Body of pancreas (tissue), 4 donors: Measurements from ENCODE around the gene PRKG1. TPM values are rescaled to one million over a fixed set of nuclear protein-coding genes. Genes with fewer than 3 reads are reported as not detected.

Experiments used
- ATAC-seq: fragments of 150-250 bp; one replicate; pipeline ENCODE4 v1.9.1; 2016
- DNase-seq, 4 donors: peaks; one replicate each; pipeline ENCODE4 v3.0.0-alpha.2; 2019
- H3K27ac ChIP-seq, 4 donors: fragments of 200-600 bp; sonication (generic); 1 replicate in 3 of 4; 2 replicates in 1 of 4; pipeline versions ENCODE4 v1.5.1 to v1.6.1; 2016 to 2019; ENCODE audit warnings: mild to moderate bottlenecking in 1 of 4, mixed read lengths in 1 of 4, moderate library complexity in 1 of 4
- H3K27me3 ChIP-seq, 2 donors: fragments of 200-600 bp; sonication (generic); one replicate each; pipeline ENCODE4 v1.6.0; 2016; ENCODE audit warnings: mild to moderate bottlenecking in 1 of 2
- H3K36me3 ChIP-seq, 2 donors: fragments of 200-600 bp; sonication (generic); replicated peaks in 1 of 2; 2 replicates each; pipeline ENCODE4 v1.5.1; 2016; ENCODE audit warnings: low read depth in 2 of 2; ENCODE audit not compliant: insufficient read depth in 1 of 2
- H3K4me1 ChIP-seq: fragments of 200-600 bp; sonication (generic); one replicate; pipeline ENCODE4 v1.6.0; 2016
- H3K4me3 ChIP-seq, 2 donors: fragments of 200-600 bp; sonication (generic); 1 replicate in 1 of 2; 2 replicates in 1 of 2; pipeline ENCODE4 v1.5.1; 2016 to 2019
- H3K9me3 ChIP-seq, 3 donors: fragments of 200-600 bp; sonication (generic); 1 replicate in 2 of 3; 2 replicates in 1 of 3; pipeline ENCODE4 v1.5.1; 2016
- POLR2A ChIP-seq, 3 donors: fragments of 450-650 bp; IDR thresholded peaks; one replicate each; pipeline ENCODE4 v1.6.1; 2016; ENCODE audit warnings: antibody characterized with exemption in 3 of 3, mild to moderate bottlenecking in 2 of 3
- WGBS, 2 donors: methylation state at CpG; one replicate each; pipeline ENCODE4 v1.1.5; 2017; 5-methylcytosine and 5-hydroxymethylcytosine counted together
- intact Hi-C: fragments of 100-400 bp; cut with DNase I; formaldehyde crosslinking; loops from one replicate; pipeline ENCODE4 v1.15.1; 2023
- total RNA-seq, 2 donors: library from RNA; depleted of rRNA; stranded (reverse); fragments of >200 nt; gene quantifications; one replicate each; pipeline ENCODE4 v1.1.0, GENCODE V29; 2016
- TF ChIP-seq, protein P1 (sequence below), 7 experiments: fragments of 450-650 bp in 4 of 7; fragments of 200-600 bp in 3 of 7; sonication (generic) in 3 of 7; IDR thresholded peaks; one replicate each; pipeline ENCODE4 v1.5.1; 2016 to 2019; ENCODE audit warnings: antibody characterized with exemption in 7 of 7

The PRKG1 gene
- total RNA-seq, 2 donors from 2014 or later = 14.2 to 18.9 TPM

GRCh38 chr10:52135101-52135500, 1060.8 kb downstream of the PRKG1 start:
- ATAC-seq (no peak), DNase-seq (no peak)
- intact Hi-C loops = no loop called here
- no peak overlapping the region for H3K27ac ChIP-seq
- H3K9me3 ChIP-seq = no peaks in the 10 kb centered on the region
- no peak for TF ChIP-seq POLR2A (IDR thresholded peaks at IDR 0.05)
- TF ChIP-seq, protein P1, sequence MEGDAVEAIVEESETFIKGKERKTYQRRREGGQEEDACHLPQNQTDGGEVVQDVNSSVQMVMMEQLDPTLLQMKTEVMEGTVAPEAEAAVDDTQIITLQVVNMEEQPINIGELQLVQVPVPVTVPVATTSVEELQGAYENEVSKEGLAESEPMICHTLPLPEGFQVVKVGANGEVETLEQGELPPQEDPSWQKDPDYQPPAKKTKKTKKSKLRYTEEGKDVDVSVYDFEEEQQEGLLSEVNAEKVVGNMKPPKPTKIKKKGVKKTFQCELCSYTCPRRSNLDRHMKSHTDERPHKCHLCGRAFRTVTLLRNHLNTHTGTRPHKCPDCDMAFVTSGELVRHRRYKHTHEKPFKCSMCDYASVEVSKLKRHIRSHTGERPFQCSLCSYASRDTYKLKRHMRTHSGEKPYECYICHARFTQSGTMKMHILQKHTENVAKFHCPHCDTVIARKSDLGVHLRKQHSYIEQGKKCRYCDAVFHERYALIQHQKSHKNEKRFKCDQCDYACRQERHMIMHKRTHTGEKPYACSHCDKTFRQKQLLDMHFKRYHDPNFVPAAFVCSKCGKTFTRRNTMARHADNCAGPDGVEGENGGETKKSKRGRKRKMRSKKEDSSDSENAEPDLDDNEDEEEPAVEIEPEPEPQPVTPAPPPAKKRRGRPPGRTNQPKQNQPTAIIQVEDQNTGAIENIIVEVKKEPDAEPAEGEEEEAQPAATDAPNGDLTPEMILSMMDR (IDR thresholded peaks at IDR 0.05) = no peak
- H3K4me3 ChIP-seq = no peak overlapping the region
- no peaks in the 10 kb centered on the region for H3K36me3 ChIP-seq
- 52 to 71% methylated on average over 2 of the region's 2 CpGs for WGBS, 2 donors
- no peaks in the 10 kb centered on the region for H3K4me1 ChIP-seq
- no peaks in the 10 kb centered on the region for H3K27me3 ChIP-seq

- no peaks in the 10 kb centered on the region for H3K36me3 ChIP-seq
- no peak overlapping the region for H3K4me3 ChIP-seq
- no peaks in the 10 kb centered on the region for H3K9me3 ChIP-seq
- no peaks in the 10 kb centered on the region for H3K27me3 ChIP-seq
- WGBS, 2 donors = 90 to 94% methylated on average over 2 of the region's 2 CpGs
- DNase-seq (no peak), ATAC-seq (no peak)
- TF ChIP-seq, protein P1 (IDR thresholded peaks at IDR 0.05) = no peak
- no peak for TF ChIP-seq POLR2A (IDR thresholded peaks at IDR 0.05)
- H3K4me1 ChIP-seq = no peaks in the 10 kb centered on the region
- intact Hi-C loops = no loop called here
- H3K27ac ChIP-seq = no peak overlapping the region
Measured at GRCh38 chr10:52136921-52137320, 1062.6 kb downstream of the PRKG1 start.

DNA sequence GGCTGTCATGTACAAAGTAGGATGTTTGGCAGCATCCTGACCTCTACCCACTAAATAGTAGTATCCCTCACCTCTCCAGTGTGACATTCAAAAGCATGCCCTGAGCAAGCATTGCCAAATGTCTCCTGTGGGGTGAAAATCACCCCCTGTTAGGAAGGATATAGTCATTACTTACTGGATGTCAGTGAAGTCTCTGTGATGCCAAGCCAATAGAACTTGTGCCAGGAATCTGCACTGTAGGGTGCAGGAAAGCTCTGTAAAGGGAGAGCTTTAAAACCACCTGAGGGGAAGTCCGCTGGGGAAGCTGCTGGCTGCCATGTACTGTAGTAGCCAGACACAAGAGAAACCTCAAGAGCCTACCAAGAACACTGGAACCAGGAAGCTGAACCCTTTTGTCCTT, 1069.1 kb downstream of the PRKG1 start:
- H3K4me1 ChIP-seq = no peaks in the 10 kb centered on the region
- no peak for ATAC-seq
- no peaks in the 10 kb centered on the region for H3K36me3 ChIP-seq
- no peaks in the 10 kb centered on the region for H3K27me3 ChIP-seq
- TF ChIP-seq, protein P1 (IDR thresholded peaks at IDR 0.05) = no peak
- no peak for TF ChIP-seq POLR2A (IDR thresholded peaks at IDR 0.05)
- DNase-seq = no peak
- H3K4me3 ChIP-seq = no peak overlapping the region
- H3K27ac ChIP-seq = no peak overlapping the region
- intact Hi-C loops = no loop called here
- WGBS, 2 donors = 89 to 100% methylated on average over 1 of the region's 1 CpG
- no peaks in the 10 kb centered on the region for H3K9me3 ChIP-seq

GRCh38 chr10:52145636-52146035, 1071.3 kb downstream of the PRKG1 start:
- 66 to 75% methylated on average over 1 of the region's 1 CpG for WGBS, 2 donors
- no peak for TF ChIP-seq POLR2A (IDR thresholded peaks at IDR 0.05)
- TF ChIP-seq, protein P1 (IDR thresholded peaks at IDR 0.05) = no peak

GRCh38 chr10:52146766-52147165, 1072.5 kb downstream of the PRKG1 start:
- no peak overlapping the region for H3K4me3 ChIP-seq
- ATAC-seq = no peak
- H3K9me3 ChIP-seq = no peaks in the 10 kb centered on the region
- DNase-seq = no peak
- no peaks in the 10 kb centered on the region for H3K27me3 ChIP-seq
- intact Hi-C loops = no loop called here
- H3K36me3 ChIP-seq = no peaks in the 10 kb centered on the region
- no peak overlapping the region for H3K27ac ChIP-seq
- H3K4me1 ChIP-seq = no peaks in the 10 kb centered on the region
- no peak for TF ChIP-seq POLR2A (IDR thresholded peaks at IDR 0.05)
- TF ChIP-seq, protein P1 (IDR thresholded peaks at IDR 0.05) = no peak
- 74 to 77% methylated on average over 2 of the region's 2 CpGs for WGBS, 2 donors

More at GRCh38 chr10:52145636-52146035, 1071.3 kb downstream of the PRKG1 start:
- Histone ChIP-seq H3K27me3 (no peaks in the 10 kb centered on the region), H3K27ac (no peak overlapping the region), H3K9me3 (no peaks in the 10 kb centered on the region), H3K4me1 (no peaks in the 10 kb centered on the region), H3K4me3 (no peak overlapping the region), H3K36me3 (no peaks in the 10 kb centered on the region)
- no peak for DNase-seq
- no peak for ATAC-seq
- intact Hi-C loops = no loop called here
